OCI-LY7 (cell line): ENCODE measurements around the gene SPRING1.

Experiments used
- CTCF ChIP-seq: fragments of 200-600 bp; sonication (generic); conservative IDR thresholded peaks from 2 replicates; pipeline ENCODE4 v1.5.1; 2014; ENCODE audit warnings: mild to moderate bottlenecking, antibody characterized with exemption, low read length, moderate library complexity, mixed read lengths
- EZH2phosphoT487 ChIP-seq: fragments of 200-600 bp; sonication (generic); IDR thresholded peaks from 2 replicates; pipeline ENCODE4 v1.6.1; 2018; ENCODE audit warnings: low read depth, borderline replicate concordance, mild to moderate bottlenecking, mixed run types, antibody characterized with exemption, low read length, moderate library complexity, mixed read lengths

GRCh38 chr12:116771651-116772050 is 33.8 kb upstream of the SPRING1 start:
- no peak for TF ChIP-seq CTCF
- no peak for TF ChIP-seq EZH2phosphoT487
